K562 (cell line): ENCODE data around the gene ILF3. TPM values are rescaled to one million over a fixed set of nuclear protein-coding genes. Genes with fewer than 3 reads are reported as not detected.
A peak's percentile ranks its signal among the peaks of the same experiment; 100 is the strongest.

Experiments
- ATAC-seq: fragments of 200-7000 bp; cut with Tn5 transposase; 3 replicates; pipeline ENCODE4 v1.9.1; 2020; ENCODE audit warnings: moderate library complexity
- BruUV-seq: library from RNA; stranded (reverse); fragments of 400-500 nt; replicated peaks from 2 replicates; lab custom pipeline; 2021; lab: Mats Ljungman, UMichigan
- CTCF ChIA-PET: fragments of 300-600 bp; formaldehyde crosslinking; extraction: SDS; loops from one replicate; lab custom pipeline; 2021; ENCODE audit warnings: low intra/inter-chr PET ratio; lab: Yijun Ruan, JAX
- POLR2A ChIA-PET: fragments of 300-600, 350-650 bp; sonication (Branson Sonifier 250); formaldehyde crosslinking; extraction: SDS; loops from one replicate; lab custom pipeline; 2021; ENCODE audit warnings: antibody characterized with exemption, inconsistent platforms; lab: Yijun Ruan, JAX
- DNase-seq, 4 experiments: peaks; one replicate each; pipeline versions ENCODE4 v3.0.0 to v3.0.0-alpha.2; 2011 to 2018; ENCODE audit warnings: low spot score in 3 of 4, mixed read lengths in 3 of 4; ENCODE audit errors: extremely low read depth in 1 of 4
- FAIRE-seq: peaks from 2 replicates; lab custom pipeline; 2011; peaks lifted over from hg19 to GRCh38; lab: Jason Lieb, UNC
- H2AFZ ChIP-seq: 2 replicates; pipeline ENCODE4 v1.6.0; 2011; ENCODE audit warnings: low read depth, low read length, control low read depth, inconsistent platforms
- H3K27ac ChIP-seq: fragments of 200-600 bp; 3 replicates; pipeline ENCODE4 v1.8.0; 2011; ENCODE audit warnings: low read depth, mild to moderate bottlenecking, control low read depth, inconsistent platforms, low read length, moderate library complexity, mixed read lengths; ENCODE audit errors: extremely low read depth
- H3K27me3 ChIP-seq, 2 experiments: fragments of 300-600 bp in 1 of 2; 2 replicates in 1 of 2; 3 replicates in 1 of 2; pipeline versions ENCODE4 v1.6.0 to v1.8.0; 2011; ENCODE audit warnings: inconsistent platforms in 2 of 2, low read length in 2 of 2, mild to moderate bottlenecking in 1 of 2, mixed read lengths in 1 of 2, moderate library complexity in 1 of 2; ENCODE audit not compliant: control insufficient read depth in 2 of 2, insufficient read depth in 2 of 2
- H3K36me3 ChIP-seq: fragments of 300-600 bp; 3 replicates; pipeline ENCODE4 v1.8.0; 2011; ENCODE audit warnings: mild to moderate bottlenecking, low read length, inconsistent platforms; ENCODE audit not compliant: control insufficient read depth, insufficient read depth
- H3K4me1 ChIP-seq, 2 experiments: fragments of 200-600 bp in 1 of 2; replicated peaks in 1 of 2; 2 replicates in 1 of 2; 3 replicates in 1 of 2; pipeline versions ENCODE4 v1.5.1 to v1.8.0; 2011; ENCODE audit warnings: inconsistent platforms in 2 of 2, low read length in 2 of 2, mild to moderate bottlenecking in 1 of 2, mixed read lengths in 1 of 2, moderate library complexity in 1 of 2; ENCODE audit not compliant: control insufficient read depth in 2 of 2, insufficient read depth in 2 of 2
- H3K4me2 ChIP-seq: 2 replicates; pipeline ENCODE4 v1.6.1; 2011; ENCODE audit warnings: low read length, control low read depth, inconsistent platforms, mixed read lengths; ENCODE audit not compliant: insufficient read depth
- H3K4me3 ChIP-seq: fragments of 200-600 bp; sonication (generic), shearing (Covaris generic); 2 replicates; pipeline ENCODE4 v1.5.1; 2016; ENCODE audit warnings: control low read depth, inconsistent platforms
- H3K79me2 ChIP-seq: fragments of 200-600 bp; 3 replicates; pipeline ENCODE4 v1.8.0; 2011; ENCODE audit warnings: low read length, inconsistent platforms; ENCODE audit not compliant: control insufficient read depth, insufficient read depth
- H3K9ac ChIP-seq, 2 experiments: 2 replicates each; pipeline versions ENCODE4 v1.6.0 to v1.6.1; 2011; ENCODE audit warnings: low read depth in 2 of 2, low read length in 2 of 2, control low read depth in 1 of 2, inconsistent platforms in 1 of 2, mild to moderate bottlenecking in 1 of 2, mixed read lengths in 1 of 2; ENCODE audit not compliant: insufficient read depth in 1 of 2
- H3K9me1 ChIP-seq: one replicate; pipeline ENCODE4 v1.6.0; 2011; ENCODE audit warnings: inconsistent platforms, mild to moderate bottlenecking, low read length, moderate library complexity; ENCODE audit not compliant: control insufficient read depth, insufficient read depth
- H3K9me3 ChIP-seq: replicated peaks from 2 replicates; pipeline ENCODE4 v1.5.1; 2011; ENCODE audit warnings: low read depth, low read length, inconsistent platforms; ENCODE audit not compliant: control insufficient read depth, insufficient read depth
- H4K20me1 ChIP-seq: replicated peaks from 2 replicates; pipeline ENCODE4 v1.6.1; 2011; ENCODE audit warnings: low read length, inconsistent platforms, mixed read lengths; ENCODE audit not compliant: control insufficient read depth, insufficient read depth
- CBFA2T2 ChIP-seq: fragments of 450-650 bp; conservative IDR thresholded peaks from 2 replicates; pipeline ENCODE4 v1.6.1; 2017; ENCODE audit warnings: mild to moderate bottlenecking
- ESRRA ChIP-seq: fragments of 450-650 bp; IDR thresholded peaks from 2 replicates; pipeline ENCODE4 v1.6.1; 2014; ENCODE audit warnings: low read depth, mild to moderate bottlenecking, moderate library complexity, borderline replicate concordance
- KHSRP ChIP-seq: fragments of 450-650 bp; IDR thresholded peaks from 2 replicates; pipeline ENCODE4 v1.6.1; 2017
- MITF ChIP-seq: IDR thresholded peaks from 2 replicates; pipeline ENCODE4 v1.6.1; 2014; ENCODE audit warnings: antibody characterized with exemption
- NCOA4 ChIP-seq: fragments of 450-650 bp; IDR thresholded peaks from 2 replicates; pipeline ENCODE4 v1.6.1; 2018; ENCODE audit warnings: mild to moderate bottlenecking; ENCODE audit not compliant: partially characterized antibody
- POLR2G ChIP-seq: fragments of 200-400 bp; formaldehyde crosslinking; IDR thresholded peaks from 2 replicates; pipeline ENCODE4 v1.6.1; 2017; ENCODE audit warnings: low read depth, mild to moderate bottlenecking, antibody characterized with exemption, low read length, moderate library complexity
- RBFOX2 ChIP-seq: fragments of 200-400 bp; formaldehyde crosslinking; IDR thresholded peaks from 2 replicates; pipeline ENCODE4 v1.6.1; 2017; ENCODE audit warnings: low read depth, mild to moderate bottlenecking, low read length, moderate library complexity
- RBM22 ChIP-seq: fragments of 200-400 bp; formaldehyde crosslinking; IDR thresholded peaks from 2 replicates; pipeline ENCODE4 v1.6.1; 2018; ENCODE audit warnings: low read length, low read depth; ENCODE audit not compliant: poor library complexity, severe bottlenecking
- SRSF1 ChIP-seq: fragments of 200-400 bp; formaldehyde crosslinking; IDR thresholded peaks from 2 replicates; pipeline ENCODE4 v1.6.1; 2017; ENCODE audit warnings: mild to moderate bottlenecking, low read depth, low read length, moderate library complexity
- ZNF174 ChIP-seq: fragments of 250-450 bp; sonication (Bioruptor Pico); IDR thresholded peaks from 2 replicates; pipeline ENCODE4 v1.4.0; 2020; ENCODE audit warnings: mild to moderate bottlenecking
- ZNF316 ChIP-seq: fragments of 450-650 bp; IDR thresholded peaks from 2 replicates; pipeline ENCODE4 v1.6.1; 2016
- ZNF696 ChIP-seq: fragments of 250-450 bp; sonication (Bioruptor Pico); conservative IDR thresholded peaks from 2 replicates; pipeline ENCODE4 v1.4.0; 2020; ENCODE audit warnings: mild to moderate bottlenecking, moderate library complexity
- WGBS: fragments of 100-300 bp; shearing (Covaris generic); methylation state at CpG from one replicate; pipeline ENCODE4 v1.1.6; 2016; ENCODE audit warnings: low coverage, mixed read lengths; ENCODE audit not compliant: insufficient coverage; ENCODE audit errors: missing lambda C conversion rate; 5-methylcytosine and 5-hydroxymethylcytosine counted together
- in situ Hi-C: fragments of 300-500 bp; cut with MboI; formaldehyde crosslinking; loops from 4 replicates; pipeline ENCODE4 v1.15.0; 2018; ENCODE audit warnings: inconsistent platforms, mixed read lengths
- intact Hi-C: fragments of 100-400 bp; cut with micrococcal nuclease; formaldehyde crosslinking; loops from 2 replicates; pipeline ENCODE4 v1.14.2; 2022
- polyA plus RNA-seq, 8 experiments: library from polyadenylated mRNA; depleted of rRNA in 4 of 8; stranded (reverse) in 5 of 8; unstranded in 3 of 8; fragments of >200 nt; fragmentation: Nextera tagmentation in 2 of 8; fragmentation: Illumina TruSeq in 1 of 8; extraction: Ambion mirVana in 2 of 8; extraction: Trizol in 1 of 8; gene quantifications; 2 replicates each; pipeline versions ENCODE4 v1.2.1 to v1.2.3, GENCODE V29; 2011 to 2014; ENCODE audit warnings: inconsistent platforms in 1 of 8, missing spikeins in 1 of 8
- total RNA-seq, 7 experiments: library from RNA; depleted of rRNA in 6 of 7; stranded (reverse); fragments of >200 nt in 6 of 7; fragmentation: Illumina TruSeq in 2 of 7; extraction: Trizol in 2 of 7; gene quantifications; 2 replicates each; pipeline versions ENCODE4 v1.2.1 to v1.2.3, GENCODE V29; 2011 to 2021; ENCODE audit warnings: low replicate concordance in 1 of 7
- TF ChIP-seq, protein P1 (sequence below): sonication (generic); formaldehyde crosslinking; IDR thresholded peaks from 2 replicates; pipeline ENCODE4 v1.8.1; 2022; ENCODE audit warnings: missing genetic modification reagents
- TF ChIP-seq, protein P2 (sequence below): sonication (generic); formaldehyde crosslinking; IDR thresholded peaks from 2 replicates; pipeline ENCODE4 v1.9.0; 2022; ENCODE audit warnings: mild to moderate bottlenecking, missing genetic modification reagents
- TF ChIP-seq, protein P3 (sequence below): fragments of 200-800 bp; sonication (Bioruptor generic); IDR thresholded peaks from 2 replicates; pipeline ENCODE4 v1.6.1; 2016; ENCODE audit warnings: missing genetic modification characterization, missing compliant biosample characterization

ILF3 gene
- total and polyA plus RNA-seq, 9 of the 15 experiments (the other 6 are each of a cell fraction or from before 2014, with no cell fraction given) = 26.0 to 453 (median 175) TPM

DNA sequence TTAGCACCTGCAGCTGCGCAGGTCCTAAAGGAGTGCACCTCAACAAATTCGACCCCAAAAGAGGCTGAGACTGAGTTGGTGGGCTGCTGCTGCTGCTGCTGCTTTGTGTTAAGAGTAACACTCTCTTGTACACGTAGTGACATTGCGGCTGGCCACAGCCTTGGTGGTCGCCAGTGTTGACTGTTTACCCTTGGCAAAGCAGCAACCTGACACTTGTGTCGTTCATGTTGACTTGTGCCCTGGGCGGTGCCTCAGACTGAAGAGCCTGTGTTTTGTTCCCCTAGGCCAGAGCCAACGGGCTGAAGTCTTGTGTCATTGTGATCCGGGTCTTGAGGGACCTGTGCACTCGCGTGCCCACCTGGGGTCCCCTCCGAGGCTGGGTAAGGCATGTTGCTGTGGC, 24.7 kb downstream of the ILF3 start:
- Histone ChIP-seq H3K4me2 (no peak overlapping the region), H3K4me3 (no peak overlapping the region), H2AFZ (no peak overlapping the region), H3K27ac (no peak overlapping the region), H3K27me3 (no peaks in the 10 kb centered on the region), H3K4me1 (no peaks in the 10 kb centered on the region; a peak in 1 of 5 replicates), H3K9me3 (no peaks in the 10 kb centered on the region), H3K9ac (peak overlapping the region in 1 of 2 experiments; percentile 31; a peak in 1 of 4 replicates), H3K9me1 (no peaks in the 10 kb centered on the region), H4K20me1 (peaks cover 11% of the 10 kb centered on the region; the same call in 1 of the 2 replicates), H3K79me2 (peaks cover 48% of the 10 kb centered on the region), H3K36me3 (peaks cover 96% of the 10 kb centered on the region)
- ChIA-PET CTCF (no interaction called here), POLR2A (interaction anchor here (0.6 to 1.3 kb wide), 4 partner anchors 14 to 260 kb away, joined by 3 to 5 read pairs (median 4); no protein-coding TSS in a partner anchor)
- FAIRE-seq (no peak), ATAC-seq (no peak), DNase-seq (no peak)
- BruUV-seq = no TSS peak
- in situ Hi-C loops (no loop called here), intact Hi-C loops (no loop called here)
- WGBS = 96% methylated on average over 12 of the region's 12 CpGs
- TF ChIP-seq, protein P1, sequence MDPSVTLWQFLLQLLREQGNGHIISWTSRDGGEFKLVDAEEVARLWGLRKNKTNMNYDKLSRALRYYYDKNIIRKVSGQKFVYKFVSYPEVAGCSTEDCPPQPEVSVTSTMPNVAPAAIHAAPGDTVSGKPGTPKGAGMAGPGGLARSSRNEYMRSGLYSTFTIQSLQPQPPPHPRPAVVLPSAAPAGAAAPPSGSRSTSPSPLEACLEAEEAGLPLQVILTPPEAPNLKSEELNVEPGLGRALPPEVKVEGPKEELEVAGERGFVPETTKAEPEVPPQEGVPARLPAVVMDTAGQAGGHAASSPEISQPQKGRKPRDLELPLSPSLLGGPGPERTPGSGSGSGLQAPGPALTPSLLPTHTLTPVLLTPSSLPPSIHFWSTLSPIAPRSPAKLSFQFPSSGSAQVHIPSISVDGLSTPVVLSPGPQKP = no peak
- TF ChIP-seq, protein P2, sequence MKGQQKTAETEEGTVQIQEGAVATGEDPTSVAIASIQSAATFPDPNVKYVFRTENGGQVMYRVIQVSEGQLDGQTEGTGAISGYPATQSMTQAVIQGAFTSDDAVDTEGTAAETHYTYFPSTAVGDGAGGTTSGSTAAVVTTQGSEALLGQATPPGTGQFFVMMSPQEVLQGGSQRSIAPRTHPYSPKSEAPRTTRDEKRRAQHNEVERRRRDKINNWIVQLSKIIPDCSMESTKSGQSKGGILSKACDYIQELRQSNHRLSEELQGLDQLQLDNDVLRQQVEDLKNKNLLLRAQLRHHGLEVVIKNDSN (CRISPR knock-in tag) = peak; percentile 7; the same call in 1 of the 2 replicates
- no peak for TF ChIP-seq SRSF1
- TF ChIP-seq RBM22 = peak; percentile 18
- no peak for TF ChIP-seq ESRRA
- no peak for TF ChIP-seq ZNF316
- TF ChIP-seq, protein P3, sequence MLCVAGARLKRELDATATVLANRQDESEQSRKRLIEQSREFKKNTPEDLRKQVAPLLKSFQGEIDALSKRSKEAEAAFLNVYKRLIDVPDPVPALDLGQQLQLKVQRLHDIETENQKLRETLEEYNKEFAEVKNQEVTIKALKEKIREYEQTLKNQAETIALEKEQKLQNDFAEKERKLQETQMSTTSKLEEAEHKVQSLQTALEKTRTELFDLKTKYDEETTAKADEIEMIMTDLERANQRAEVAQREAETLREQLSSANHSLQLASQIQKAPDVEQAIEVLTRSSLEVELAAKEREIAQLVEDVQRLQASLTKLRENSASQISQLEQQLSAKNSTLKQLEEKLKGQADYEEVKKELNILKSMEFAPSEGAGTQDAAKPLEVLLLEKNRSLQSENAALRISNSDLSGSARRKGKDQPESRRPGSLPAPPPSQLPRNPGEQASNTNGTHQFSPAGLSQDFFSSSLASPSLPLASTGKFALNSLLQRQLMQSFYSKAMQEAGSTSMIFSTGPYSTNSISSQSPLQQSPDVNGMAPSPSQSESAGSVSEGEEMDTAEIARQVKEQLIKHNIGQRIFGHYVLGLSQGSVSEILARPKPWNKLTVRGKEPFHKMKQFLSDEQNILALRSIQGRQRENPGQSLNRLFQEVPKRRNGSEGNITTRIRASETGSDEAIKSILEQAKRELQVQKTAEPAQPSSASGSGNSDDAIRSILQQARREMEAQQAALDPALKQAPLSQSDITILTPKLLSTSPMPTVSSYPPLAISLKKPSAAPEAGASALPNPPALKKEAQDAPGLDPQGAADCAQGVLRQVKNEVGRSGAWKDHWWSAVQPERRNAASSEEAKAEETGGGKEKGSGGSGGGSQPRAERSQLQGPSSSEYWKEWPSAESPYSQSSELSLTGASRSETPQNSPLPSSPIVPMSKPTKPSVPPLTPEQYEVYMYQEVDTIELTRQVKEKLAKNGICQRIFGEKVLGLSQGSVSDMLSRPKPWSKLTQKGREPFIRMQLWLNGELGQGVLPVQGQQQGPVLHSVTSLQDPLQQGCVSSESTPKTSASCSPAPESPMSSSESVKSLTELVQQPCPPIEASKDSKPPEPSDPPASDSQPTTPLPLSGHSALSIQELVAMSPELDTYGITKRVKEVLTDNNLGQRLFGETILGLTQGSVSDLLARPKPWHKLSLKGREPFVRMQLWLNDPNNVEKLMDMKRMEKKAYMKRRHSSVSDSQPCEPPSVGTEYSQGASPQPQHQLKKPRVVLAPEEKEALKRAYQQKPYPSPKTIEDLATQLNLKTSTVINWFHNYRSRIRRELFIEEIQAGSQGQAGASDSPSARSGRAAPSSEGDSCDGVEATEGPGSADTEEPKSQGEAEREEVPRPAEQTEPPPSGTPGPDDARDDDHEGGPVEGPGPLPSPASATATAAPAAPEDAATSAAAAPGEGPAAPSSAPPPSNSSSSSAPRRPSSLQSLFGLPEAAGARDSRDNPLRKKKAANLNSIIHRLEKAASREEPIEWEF (CRISPR knock-in tag) = no peak
- no peak for TF ChIP-seq MITF
- TF ChIP-seq RBFOX2 = 0 out of 2 replicates have a peak, but pooled peaks have one; percentile 21
- TF ChIP-seq KHSRP = no peak
- no peak for TF ChIP-seq ZNF696 (CRISPR knock-in tag)
- TF ChIP-seq ZNF174 (CRISPR knock-in tag) = no peak
- peak; percentile 47; the same call in 1 of the 2 replicates for TF ChIP-seq POLR2G
- TF ChIP-seq CBFA2T2 = no peak
- no peak for TF ChIP-seq NCOA4
